Right lobe of liver (tissue), 4 donors: ENCODE data around the gene LTBR.

Source experiments
- CTCF ChIP-seq, 4 donors: fragments of 200-600 bp in 3 of 4; fragments of 450-650 bp in 1 of 4; IDR thresholded peaks; one replicate each; pipeline versions ENCODE4 v1.5.1 to v1.8.0; 2016 to 2022; ENCODE audit warnings: antibody characterized with exemption in 4 of 4, mild to moderate bottlenecking in 2 of 4
- POLR2A ChIP-seq: fragments of 450-650 bp; IDR thresholded peaks from one replicate; pipeline ENCODE4 v1.6.1; 2017; ENCODE audit warnings: antibody characterized with exemption, mild to moderate bottlenecking
- donor health status: DM: no; HTN: no; CAD: no.
- donor health status: DM: no; HTN: no; CAD: no.
- donor health status: DM: no; HTN: yes; CAD: no.

GRCh38 chr12:6363010-6363329 is 21.0 kb upstream of the LTBR start:
- no peak for TF ChIP-seq CTCF (IDR thresholded peaks at IDR 0.05)
- no peak for TF ChIP-seq POLR2A
